NB4 (cell line): ENCODE results near the gene TENM4.

Source experiments
- DNase-seq: peaks from one replicate; pipeline ENCODE4 v3.0.0; 2010; ENCODE audit warnings: low read depth
- H3K4me3 ChIP-seq: one replicate; pipeline ENCODE4 v1.5.1; 2011; ENCODE audit warnings: mild to moderate bottlenecking, low read depth, low read length, moderate library complexity
- CTCF ChIP-seq: IDR thresholded peaks from one replicate; pipeline ENCODE4 v1.5.1; 2012; ENCODE audit warnings: low read depth, low read length
- MAX ChIP-seq: IDR thresholded peaks from 2 replicates; pipeline ENCODE4 v1.6.1; 2011; ENCODE audit warnings: low read depth, low read length
- MYC ChIP-seq: IDR thresholded peaks from 2 replicates; pipeline ENCODE4 v1.6.1; 2011; ENCODE audit warnings: low read depth, low read length
- POLR2A ChIP-seq: IDR thresholded peaks from 2 replicates; pipeline ENCODE4 v1.6.1; 2011; ENCODE audit warnings: mild to moderate bottlenecking; ENCODE audit not compliant: insufficient read length; ENCODE audit errors: extremely low read depth

Gene TENM4

GRCh38 chr11:79396001-79396400 is 44.8 kb downstream of the TENM4 start:
- no peak for TF ChIP-seq POLR2A
- no peak for TF ChIP-seq MAX
- TF ChIP-seq CTCF, result no peak
- no peak for TF ChIP-seq MYC
- DNase-seq, result no peak

GRCh38 chr11:79393362-79394043 is 47.3 kb downstream of the TENM4 start:
- H3K4me3 ChIP-seq, result no peak overlapping the region

More at GRCh38 chr11:79396001-79396400, 44.8 kb downstream of the TENM4 start:
- H3K4me3 ChIP-seq, result no peak overlapping the region

GRCh38 chr11:79392161-79392560 is 48.7 kb downstream of the TENM4 start:
- TF ChIP-seq MYC (no peak), CTCF (no peak), MAX (no peak), POLR2A (no peak)
- DNase-seq, result no peak
- no peak overlapping the region for H3K4me3 ChIP-seq

More at GRCh38 chr11:79393362-79394043, 47.3 kb downstream of the TENM4 start:
- DNase-seq, result peak; percentile 24
- TF ChIP-seq CTCF (no peak), MAX (no peak), POLR2A (no peak), MYC (no peak)

- DNase-seq, result no peak
- TF ChIP-seq POLR2A, result no peak
- no peak for TF ChIP-seq CTCF
- TF ChIP-seq MYC, result no peak
- TF ChIP-seq MAX, result no peak
- H3K4me3 ChIP-seq, result no peak overlapping the region
These were observed 49.9 kb downstream of the TENM4 start for GRCh38 chr11:79390923-79391322.

GRCh38 chr11:79390477-79390876 is 50.4 kb downstream of the TENM4 start:
- TF ChIP-seq MAX, result no peak
- no peak for TF ChIP-seq CTCF
- TF ChIP-seq MYC, result no peak
- no peak for TF ChIP-seq POLR2A
- no peak overlapping the region for H3K4me3 ChIP-seq
- no peak for DNase-seq
